ENCODE measurements around the gene TMEM72.

The TMEM72 gene

DNA sequence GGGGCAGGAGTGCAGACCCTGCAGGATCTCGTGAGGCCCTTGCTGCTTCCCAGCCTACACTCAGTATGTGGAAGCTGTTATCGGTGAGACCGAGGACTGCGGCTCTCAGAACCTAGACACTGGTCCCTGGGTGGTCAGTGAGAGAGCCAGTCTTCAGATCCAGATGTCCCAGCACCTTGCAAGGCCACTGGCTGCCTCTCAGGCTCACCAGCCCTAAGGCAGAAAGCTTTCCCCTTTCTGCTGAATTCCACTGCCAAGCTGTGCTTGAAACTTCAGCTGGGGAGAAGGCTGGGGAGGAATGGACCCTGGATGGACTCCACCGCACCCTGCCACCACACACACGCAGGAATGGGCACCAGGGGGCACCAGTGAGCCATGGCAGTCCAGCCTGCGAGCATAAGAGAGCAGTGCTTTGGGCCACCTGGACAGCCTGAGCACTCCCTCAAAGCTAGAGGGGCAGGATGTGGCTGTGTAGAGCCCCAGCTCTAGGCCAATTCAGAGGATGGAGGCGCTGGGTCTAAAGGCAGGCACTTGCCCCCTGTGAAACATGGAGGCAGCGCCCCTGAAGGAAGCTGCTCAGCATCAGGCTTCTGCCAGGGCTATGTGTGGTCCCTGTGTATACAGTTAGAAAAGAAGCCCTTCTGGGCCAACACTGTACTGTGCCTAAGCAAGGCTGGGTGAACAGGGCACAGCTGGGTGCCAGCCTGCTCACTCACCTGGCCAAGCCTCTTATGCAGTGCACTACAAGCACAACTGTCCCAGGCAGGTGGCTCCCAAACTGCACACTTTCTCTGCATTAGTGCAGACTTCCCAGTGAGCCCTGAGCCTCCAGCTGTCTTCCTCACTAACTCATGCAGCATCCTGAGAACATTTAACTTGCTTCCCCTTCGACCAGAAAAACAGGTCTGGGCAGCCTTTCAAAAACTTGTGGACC is 21.6 kb downstream of the TMEM72 start:
- Histone ChIP-seq H3K36me3 (ENCODE audit: control insufficient read depth in 4 of 4, insufficient read depth in 4 of 4, low read length in 3 of 4) (no peaks in the 10 kb centered on the region), H3K27ac (ENCODE audit: insufficient read depth in 1 of 2, low read depth in 1 of 2, low read length in 2 of 2, poor library complexity in 1 of 2, severe bottlenecking in 2 of 2) (no peak overlapping the region), H3K4me1 (ENCODE audit: control extremely low read depth in 1 of 4, control insufficient read depth in 4 of 4, insufficient read depth in 4 of 4, low read length in 3 of 4) (peaks cover 5 to 25% (median 23%) of the 10 kb centered on the region in 4 experiments), H3K9me3 (ENCODE audit: control extremely low read depth in 1 of 5, control insufficient read depth in 4 of 5, insufficient read depth in 2 of 5, low read depth in 1 of 5, low read length in 4 of 5) (no peaks in the 10 kb centered on the region), H3K4me3 (ENCODE audit: control insufficient read depth in 1 of 7, extremely low read depth in 1 of 7, insufficient read depth in 4 of 7, low read depth in 2 of 7, low read length in 6 of 7) (no peak overlapping the region), H3K27me3 (replicated peaks in 2 of 5; ENCODE audit: control insufficient read depth in 4 of 5, insufficient read depth in 5 of 5, low read length in 4 of 5) (no peaks in the 10 kb centered on the region)
- peak; percentile 75 to 88 (median 84) for DNase-seq
- CTCF ChIA-PET, result interaction anchor here (0.7 to 6.0 kb wide), 24 partner anchors 9 to 83 kb away, joined by 3 to 84 read pairs (median 6); partner anchors contain the start of gene DEPP1
- POLR2A ChIA-PET, result interaction anchor here (0.9 kb wide), 1 partner anchor 68 kb away, joined by 3 read pairs; no protein-coding TSS in a partner anchor
- 49% methylated on average over 10 of the region's 10 CpGs for WGBS (ENCODE audit: insufficient coverage)

DNA sequence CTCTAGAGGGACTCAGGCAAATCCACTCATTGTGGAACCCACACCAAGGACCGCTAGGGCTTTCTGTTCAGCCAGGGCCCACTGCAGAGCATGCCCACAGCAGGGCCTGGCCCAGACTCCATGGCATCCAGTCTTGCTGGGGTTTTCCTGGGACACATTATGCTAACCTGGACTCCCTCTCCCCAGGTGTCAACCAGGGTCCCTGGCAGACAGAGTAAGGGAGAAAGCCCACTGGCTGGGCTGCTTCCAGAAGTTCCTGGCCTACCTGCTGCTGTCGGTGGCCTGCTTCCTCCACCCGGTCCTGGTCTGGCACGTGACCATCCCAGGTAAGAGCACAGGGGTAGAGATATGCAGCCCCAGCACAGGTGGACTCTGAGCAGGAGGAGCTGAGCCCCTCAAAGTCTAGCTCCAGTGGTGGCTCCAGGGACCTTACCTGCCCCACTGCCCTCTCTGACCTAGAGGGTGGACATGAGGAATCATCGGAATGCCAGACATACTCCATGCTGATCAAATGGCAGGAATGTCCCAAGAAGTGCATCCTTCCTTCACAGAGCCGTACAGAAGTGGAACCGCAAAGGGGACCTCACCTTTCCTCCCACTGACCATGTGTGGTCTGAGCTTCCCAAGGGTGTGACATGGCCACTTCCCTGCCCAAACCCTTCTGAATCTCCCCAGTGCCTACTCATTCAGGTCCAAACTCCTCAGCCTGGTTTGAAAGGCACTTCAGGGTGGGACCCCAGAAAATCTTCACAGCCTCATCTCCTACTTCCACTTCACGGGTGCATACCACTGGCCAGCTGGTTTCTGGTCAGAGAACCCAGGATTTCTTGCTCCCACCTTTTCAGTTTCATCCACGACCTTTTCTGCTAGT is 22.5 kb downstream of the TMEM72 start:
- Histone ChIP-seq H3K27me3 (replicated peaks in 2 of 5; ENCODE audit: control insufficient read depth in 4 of 5, insufficient read depth in 5 of 5, low read length in 4 of 5) (no peaks in the 10 kb centered on the region), H3K4me3 (ENCODE audit: control insufficient read depth in 1 of 7, extremely low read depth in 1 of 7, insufficient read depth in 4 of 7, low read depth in 2 of 7, low read length in 6 of 7) (no peak overlapping the region), H3K27ac (ENCODE audit: insufficient read depth in 1 of 2, low read depth in 1 of 2, low read length in 2 of 2, poor library complexity in 1 of 2, severe bottlenecking in 2 of 2) (no peak overlapping the region), H3K36me3 (ENCODE audit: control insufficient read depth in 4 of 4, insufficient read depth in 4 of 4, low read length in 3 of 4) (no peaks in the 10 kb centered on the region), H3K9me3 (ENCODE audit: control extremely low read depth in 1 of 5, control insufficient read depth in 4 of 5, insufficient read depth in 2 of 5, low read depth in 1 of 5, low read length in 4 of 5) (no peaks in the 10 kb centered on the region), H3K4me1 (ENCODE audit: control extremely low read depth in 1 of 4, control insufficient read depth in 4 of 4, insufficient read depth in 4 of 4, low read length in 3 of 4) (peaks cover 5 to 25% (median 23%) of the 10 kb centered on the region in 4 experiments)
- ChIA-PET CTCF (interaction anchor here (0.7 to 6.0 kb wide), 23 partner anchors 10 to 82 kb away, joined by 3 to 84 read pairs (median 6); partner anchors contain the start of gene DEPP1), POLR2A (interaction anchor here (0.9 kb wide), 1 partner anchor 67 kb away, joined by 3 read pairs; no protein-coding TSS in a partner anchor)
- no peak for DNase-seq
- WGBS (ENCODE audit: insufficient coverage), result 83% methylated on average over 8 of the region's 9 CpGs

DNA sequence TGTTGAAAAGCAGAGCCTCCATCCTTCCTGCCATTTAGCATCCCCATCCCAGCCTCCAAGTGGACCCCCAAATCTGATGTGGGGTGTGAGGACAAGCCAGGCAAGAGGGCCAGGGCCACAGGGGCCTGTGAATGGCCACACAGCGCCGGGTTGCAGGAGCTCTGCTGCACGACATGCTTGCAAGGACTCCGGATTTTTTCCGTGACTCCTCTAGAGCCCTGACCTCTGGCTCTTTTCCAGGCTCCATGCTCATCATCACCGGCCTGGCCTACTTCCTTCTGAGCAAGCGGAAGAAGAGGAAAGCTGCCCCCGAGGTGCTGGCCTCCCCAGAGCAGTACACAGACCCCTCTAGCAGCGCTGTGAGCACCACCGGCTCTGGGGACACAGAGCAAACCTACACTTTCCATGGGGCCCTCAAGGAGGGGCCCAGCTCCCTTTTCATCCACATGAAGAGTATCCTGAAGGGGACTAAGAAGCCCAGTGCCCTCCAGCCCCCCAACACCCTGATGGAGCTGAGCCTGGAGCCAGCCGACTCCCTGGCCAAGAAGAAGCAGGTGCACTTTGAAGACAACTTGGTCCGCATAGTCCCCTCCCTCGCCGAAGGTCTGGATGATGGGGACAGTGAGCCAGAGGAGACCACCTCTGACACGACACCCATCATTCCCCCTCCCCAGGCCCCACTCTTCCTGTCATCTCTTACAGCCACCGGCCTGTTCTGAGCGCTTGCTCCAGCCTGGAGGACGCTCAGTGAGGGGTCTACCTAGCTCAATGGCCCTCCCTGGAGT is 23.5 kb downstream of the TMEM72 start:
- ChIA-PET CTCF (interaction anchor here (1.1 to 6.0 kb wide), 9 partner anchors 12 to 57 kb away, joined by 3 to 84 read pairs (median 29); partner anchors contain the start of gene DEPP1), POLR2A (no interaction called here)
- Histone ChIP-seq H3K4me3 (ENCODE audit: control insufficient read depth in 1 of 7, extremely low read depth in 1 of 7, insufficient read depth in 4 of 7, low read depth in 2 of 7, low read length in 6 of 7) (no peak overlapping the region), H3K27ac (ENCODE audit: insufficient read depth in 1 of 2, low read depth in 1 of 2, low read length in 2 of 2, poor library complexity in 1 of 2, severe bottlenecking in 2 of 2) (no peak overlapping the region), H3K27me3 (replicated peaks in 2 of 5; ENCODE audit: control insufficient read depth in 4 of 5, insufficient read depth in 5 of 5, low read length in 4 of 5) (no peaks in the 10 kb centered on the region), H3K9me3 (ENCODE audit: control extremely low read depth in 1 of 5, control insufficient read depth in 4 of 5, insufficient read depth in 2 of 5, low read depth in 1 of 5, low read length in 4 of 5) (peaks cover 0 to 5% (median 3%) of the 10 kb centered on the region in 5 experiments), H3K36me3 (ENCODE audit: control insufficient read depth in 4 of 4, insufficient read depth in 4 of 4, low read length in 3 of 4) (no peaks in the 10 kb centered on the region), H3K4me1 (ENCODE audit: control extremely low read depth in 1 of 4, control insufficient read depth in 4 of 4, insufficient read depth in 4 of 4, low read length in 3 of 4) (peaks cover 5 to 25% (median 23%) of the 10 kb centered on the region in 4 experiments)
- WGBS (ENCODE audit: insufficient coverage), result 93% methylated on average over 17 of the region's 18 CpGs
- DNase-seq, result no peak

- no peak for DNase-seq
- Histone ChIP-seq H3K4me3 (ENCODE audit: control insufficient read depth in 1 of 7, extremely low read depth in 1 of 7, insufficient read depth in 4 of 7, low read depth in 2 of 7, low read length in 6 of 7) (peak overlapping the region in 1 of 7 experiments; percentile 11), H3K9me3 (ENCODE audit: control extremely low read depth in 1 of 5, control insufficient read depth in 4 of 5, insufficient read depth in 2 of 5, low read depth in 1 of 5, low read length in 4 of 5) (peaks cover 0 to 5% (median 3%) of the 10 kb centered on the region in 5 experiments), H3K36me3 (ENCODE audit: control insufficient read depth in 4 of 4, insufficient read depth in 4 of 4, low read length in 3 of 4) (no peaks in the 10 kb centered on the region), H3K27me3 (replicated peaks in 2 of 5; ENCODE audit: control insufficient read depth in 4 of 5, insufficient read depth in 5 of 5, low read length in 4 of 5) (no peaks in the 10 kb centered on the region), H3K27ac (ENCODE audit: insufficient read depth in 1 of 2, low read depth in 1 of 2, low read length in 2 of 2, poor library complexity in 1 of 2, severe bottlenecking in 2 of 2) (no peak overlapping the region), H3K4me1 (ENCODE audit: control extremely low read depth in 1 of 4, control insufficient read depth in 4 of 4, insufficient read depth in 4 of 4, low read length in 3 of 4) (peaks cover 5 to 25% (median 23%) of the 10 kb centered on the region in 4 experiments)
- POLR2A ChIA-PET, result no interaction called here
- CTCF ChIA-PET, result interaction anchor here (1.1 to 6.0 kb wide), 7 partner anchors 11 to 57 kb away, joined by 3 to 84 read pairs (median 7); no protein-coding TSS in a partner anchor
- WGBS (ENCODE audit: insufficient coverage), result 90% methylated on average over 8 of the region's 9 CpGs
Observed at GRCh38 chr10:44935201-44935965, 24.2 kb downstream of the TMEM72 start.

DNA sequence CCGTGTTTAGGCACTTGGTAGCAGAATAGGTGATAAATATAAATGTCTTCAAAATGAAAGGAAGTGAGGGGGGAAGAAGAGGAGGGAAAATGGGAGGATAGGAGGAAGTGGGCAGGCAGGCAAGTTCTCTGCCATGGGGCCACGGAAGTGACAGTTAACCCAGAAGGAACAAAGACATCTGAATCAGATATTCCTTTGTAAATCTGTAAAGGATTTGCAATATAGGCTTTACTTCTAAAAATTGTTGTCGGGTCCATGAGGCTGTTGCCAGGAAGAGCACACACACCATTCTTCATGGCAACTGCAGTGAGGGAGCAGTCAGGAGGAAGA is 24.8 kb downstream of the TMEM72 start:
- Histone ChIP-seq H3K27ac (ENCODE audit: insufficient read depth in 1 of 2, low read depth in 1 of 2, low read length in 2 of 2, poor library complexity in 1 of 2, severe bottlenecking in 2 of 2) (no peak overlapping the region), H3K4me3 (ENCODE audit: control insufficient read depth in 1 of 7, extremely low read depth in 1 of 7, insufficient read depth in 4 of 7, low read depth in 2 of 7, low read length in 6 of 7) (peak overlapping the region in 1 of 7 experiments; percentile 11), H3K4me1 (ENCODE audit: control extremely low read depth in 1 of 4, control insufficient read depth in 4 of 4, insufficient read depth in 4 of 4, low read length in 3 of 4) (peaks cover 5 to 25% (median 23%) of the 10 kb centered on the region in 4 experiments), H3K27me3 (replicated peaks in 2 of 5; ENCODE audit: control insufficient read depth in 4 of 5, insufficient read depth in 5 of 5, low read length in 4 of 5) (no peaks in the 10 kb centered on the region), H3K36me3 (ENCODE audit: control insufficient read depth in 4 of 4, insufficient read depth in 4 of 4, low read length in 3 of 4) (no peaks in the 10 kb centered on the region), H3K9me3 (ENCODE audit: control extremely low read depth in 1 of 5, control insufficient read depth in 4 of 5, insufficient read depth in 2 of 5, low read depth in 1 of 5, low read length in 4 of 5) (peaks cover 0 to 5% (median 3%) of the 10 kb centered on the region in 5 experiments)
- DNase-seq, result no peak
- ChIA-PET CTCF (interaction anchor here (1.1 to 6.0 kb wide), 5 partner anchors 11 to 56 kb away, joined by 3 to 84 read pairs (median 4); no protein-coding TSS in a partner anchor), POLR2A (no interaction called here)
- 0% methylated on average over 3 of the region's 3 CpGs for WGBS (ENCODE audit: insufficient coverage)
